ENCODE data around the gene FAT4. TPM values are rescaled to one million over a fixed set of nuclear protein-coding genes. Genes with fewer than 3 reads are reported as not detected.

The FAT4 gene
- total and polyA plus RNA-seq, 2 of the 8 experiments (the other 6 are each of a cell fraction or from before 2014, with no cell fraction given): 1.3 to 5.3 TPM

DNA sequence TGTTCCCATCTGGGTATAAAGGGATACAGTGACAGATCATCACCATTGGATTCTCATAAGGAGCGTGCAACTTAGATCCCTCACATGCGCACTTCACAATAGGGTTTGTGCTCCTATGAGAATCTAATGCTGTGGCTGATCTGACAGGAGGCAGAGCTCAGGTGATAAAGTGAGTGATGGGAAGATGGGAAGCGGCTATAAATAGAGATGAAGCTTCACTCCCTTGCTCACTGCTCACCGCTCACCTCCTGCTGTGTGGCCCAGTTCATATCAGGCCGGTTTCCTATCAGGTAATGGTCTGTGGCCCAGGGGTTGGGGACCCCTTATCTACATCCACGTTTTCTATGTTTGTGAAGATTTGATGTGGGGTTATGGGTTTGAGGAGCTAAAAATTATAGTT lies 43.7 kb downstream of the FAT4 start (continued):
- TF ChIP-seq, protein P1, sequence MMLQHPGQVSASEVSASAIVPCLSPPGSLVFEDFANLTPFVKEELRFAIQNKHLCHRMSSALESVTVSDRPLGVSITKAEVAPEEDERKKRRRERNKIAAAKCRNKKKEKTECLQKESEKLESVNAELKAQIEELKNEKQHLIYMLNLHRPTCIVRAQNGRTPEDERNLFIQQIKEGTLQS (IDR thresholded peaks at IDR 0.05; ENCODE audit: insufficient read depth, low read depth, low read length): no peak
- TF ChIP-seq SIRT6 (IDR thresholded peaks at IDR 0.05; ENCODE audit: low read length): no peak
